GM23248 (cell line): ENCODE measurements around the gene HMG20A.

Experiments
- EZH2 ChIP-seq: fragments of 200-600 bp; sonication (generic); IDR thresholded peaks from 2 replicates; pipeline ENCODE4 v1.6.1; 2018; ENCODE audit warnings: antibody characterized with exemption, mild to moderate bottlenecking; ENCODE audit not compliant: insufficient read depth, poor library complexity, severe bottlenecking
- EZH2phosphoT487 ChIP-seq: fragments of 200-600 bp; sonication (generic); IDR thresholded peaks from 2 replicates; pipeline ENCODE4 v1.6.1; 2018; ENCODE audit warnings: antibody characterized with exemption, moderate library complexity, mild to moderate bottlenecking, low read depth; ENCODE audit not compliant: insufficient read depth

DNA sequence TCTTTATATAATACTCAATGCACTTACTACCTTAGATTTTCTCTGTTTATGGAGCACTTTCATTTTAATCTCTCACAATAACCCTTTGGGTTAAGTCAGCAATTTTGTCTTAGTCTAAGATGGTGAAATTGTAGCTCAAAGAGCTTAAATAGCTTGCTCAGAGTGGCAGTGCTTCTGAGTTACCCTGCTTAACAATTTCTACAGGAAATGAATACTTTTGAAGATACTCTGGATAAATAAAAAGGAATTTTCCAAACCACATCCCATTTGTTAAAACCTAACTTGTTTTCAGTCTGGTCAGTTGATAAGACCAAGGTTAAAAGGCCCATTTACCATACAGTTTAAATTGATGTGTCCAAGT lies 37.2 kb downstream of the HMG20A start:
- TF ChIP-seq EZH2phosphoT487, result no peak
- TF ChIP-seq EZH2, result no peak
